DND-41 (cell line): Measurements from ENCODE around the gene LY6G6D.
"Not testable (repeated sequence)": the region's sequence is repeated elsewhere in the genome, so short reads cannot be mapped to it uniquely, and the experiment has no call there.

Experiments
- ATAC-seq: fragments of 200-7000 bp; cut with Tn5 transposase; 3 replicates; pipeline ENCODE4 v1.9.1; 2021; ENCODE audit warnings: low read depth; ENCODE audit not compliant: insufficient read depth
- DNase-seq: peaks from one replicate; pipeline ENCODE4 v3.0.0-alpha.2; 2020
- H2AFZ ChIP-seq: 2 replicates; pipeline ENCODE4 v1.6.0; 2012; ENCODE audit warnings: low read depth, low read length
- H3K27ac ChIP-seq: 2 replicates; pipeline ENCODE4 v1.5.1; 2012; ENCODE audit warnings: low read length, inconsistent platforms
- H3K27me3 ChIP-seq: fragments of 200-600 bp; sonication (generic); 2 replicates; pipeline ENCODE4 v1.6.0; 2012; ENCODE audit warnings: low read length, mild to moderate bottlenecking, inconsistent platforms; ENCODE audit not compliant: insufficient read depth, poor library complexity
- H3K36me3 ChIP-seq: 2 replicates; pipeline ENCODE4 v1.5.1; 2012; ENCODE audit warnings: low read length, inconsistent platforms; ENCODE audit not compliant: insufficient read depth
- H3K4me1 ChIP-seq: 2 replicates; pipeline ENCODE4 v1.5.1; 2012; ENCODE audit warnings: mild to moderate bottlenecking, low read length; ENCODE audit not compliant: insufficient read depth
- H3K4me2 ChIP-seq: 2 replicates; pipeline ENCODE4 v1.6.0; 2012; ENCODE audit warnings: mild to moderate bottlenecking, moderate library complexity, low read length, inconsistent platforms; ENCODE audit not compliant: insufficient read depth
- H3K4me3 ChIP-seq, 2 experiments: fragments of 200-600 bp in 1 of 2; shearing (Covaris generic) in 1 of 2; 2 replicates each; pipeline ENCODE4 v1.5.1; 2012 to 2016; ENCODE audit warnings: inconsistent platforms in 2 of 2, low read length in 2 of 2, mild to moderate bottlenecking in 2 of 2, low read depth in 1 of 2, moderate library complexity in 1 of 2
- H3K79me2 ChIP-seq: 2 replicates; pipeline ENCODE4 v1.6.0; 2012; ENCODE audit warnings: low read length, inconsistent platforms; ENCODE audit not compliant: insufficient read depth
- H3K9ac ChIP-seq: 2 replicates; pipeline ENCODE4 v1.6.0; 2012; ENCODE audit warnings: low read depth, mild to moderate bottlenecking, inconsistent platforms, low read length, moderate library complexity
- H3K9me3 ChIP-seq: 2 replicates; pipeline ENCODE4 v1.5.1; 2012; ENCODE audit warnings: low read length, moderate library complexity, mild to moderate bottlenecking, inconsistent platforms; ENCODE audit not compliant: insufficient read depth, severe bottlenecking
- H4K20me1 ChIP-seq: 2 replicates; pipeline ENCODE4 v1.6.0; 2012; ENCODE audit warnings: low read length; ENCODE audit not compliant: insufficient read depth
- CTCF ChIP-seq: IDR thresholded peaks from 2 replicates; pipeline ENCODE4 v1.5.1; 2012; ENCODE audit warnings: borderline replicate concordance, low read length, moderate library complexity, mild to moderate bottlenecking; ENCODE audit not compliant: poor library complexity, severe bottlenecking; ENCODE audit errors: extremely low read depth
- EZH2 ChIP-seq: IDR thresholded peaks from 3 replicates; pipeline ENCODE4 v1.6.1; 2012; ENCODE audit warnings: borderline replicate concordance, low read depth, mild to moderate bottlenecking, moderate library complexity, low read length, inconsistent platforms; ENCODE audit not compliant: severe bottlenecking

Gene LY6G6D

GRCh38 chr6:31705931-31706330 is 9.2 kb upstream of the LY6G6D start:
- no peak overlapping the region for H3K4me3 ChIP-seq
- ATAC-seq (no peak), DNase-seq (no peak)
- H3K36me3 ChIP-seq, result peaks cover 9% of the 10 kb centered on the region
- peaks cover 21% of the 10 kb centered on the region for H3K79me2 ChIP-seq
- peaks cover 23% of the 10 kb centered on the region for H3K4me1 ChIP-seq
- H3K27ac ChIP-seq, result no peak overlapping the region
- H3K4me2 ChIP-seq, result no peak overlapping the region
- H3K9me3 ChIP-seq, result no peaks in the 10 kb centered on the region
- no peaks in the 10 kb centered on the region for H3K27me3 ChIP-seq
- no peak overlapping the region for H2AFZ ChIP-seq
- TF ChIP-seq EZH2 (no peak), CTCF (no peak)
- H3K9ac ChIP-seq, result no peak overlapping the region
- H4K20me1 ChIP-seq, result no peaks in the 10 kb centered on the region

- H3K9ac ChIP-seq, result no peak within 1 kb of the TSS
- no peaks in the 10 kb centered on the region for H3K27me3 ChIP-seq
Measured at GRCh38 chr6:31706599-31706998, 8.5 kb upstream of the LY6G6D start, which contains the start of gene LY6G6F. LY6G6F (plus strand) TSS chr6:31706866; CDS start chr6:31706907, 41 bp downstream.

DNA sequence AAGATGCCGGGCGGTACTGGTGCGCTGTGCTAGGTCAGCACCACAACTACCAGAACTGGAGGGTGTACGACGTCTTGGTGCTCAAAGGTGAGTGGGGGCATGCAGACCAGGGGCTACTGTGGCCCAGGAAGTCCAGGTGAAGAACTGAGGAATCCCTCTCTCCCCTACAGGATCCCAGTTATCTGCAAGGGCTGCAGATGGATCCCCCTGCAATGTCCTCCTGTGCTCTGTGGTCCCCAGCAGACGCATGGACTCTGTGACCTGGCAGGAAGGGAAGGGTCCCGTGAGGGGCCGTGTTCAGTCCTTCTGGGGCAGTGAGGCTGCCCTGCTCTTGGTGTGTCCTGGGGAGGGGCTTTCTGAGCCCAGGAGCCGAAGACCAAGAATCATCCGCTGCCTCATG is 7.4 kb upstream of the LY6G6D start:
- Histone ChIP-seq H3K9me3 (no peaks in the 10 kb centered on the region), H3K4me1 (peaks cover 10% of the 10 kb centered on the region), H2AFZ (no peak overlapping the region), H3K9ac (no peak overlapping the region), H3K27me3 (no peaks in the 10 kb centered on the region), H3K79me2 (peaks cover 3% of the 10 kb centered on the region), H3K27ac (no peak overlapping the region), H3K36me3 (no peaks in the 10 kb centered on the region), H4K20me1 (no peaks in the 10 kb centered on the region), H3K4me3 (no peak overlapping the region), H3K4me2 (no peak overlapping the region)
- ATAC-seq, result no peak
- DNase-seq, result no peak
- TF ChIP-seq EZH2, result no peak
- TF ChIP-seq CTCF, result no peak

More at GRCh38 chr6:31706599-31706998, 8.5 kb upstream of the LY6G6D start, which contains the start of gene LY6G6F:
- Histone ChIP-seq H3K79me2 (peaks cover 14% of the 10 kb centered on the region), H4K20me1 (no peaks in the 10 kb centered on the region), H3K36me3 (peaks cover 2% of the 10 kb centered on the region; the same call in 1 of the 2 replicates), H3K4me1 (peaks cover 17% of the 10 kb centered on the region), H3K4me2 (no peak within 1 kb of the TSS), H3K27ac (no peak within 1 kb of the TSS), H3K9me3 (no peaks in the 10 kb centered on the region), H2AFZ (no peak within 1 kb of the TSS), H3K4me3 (no peak within 1 kb of the TSS)
- no peak for TF ChIP-seq EZH2
- TF ChIP-seq CTCF, result no peak
- DNase-seq, result no peak
- no peak for ATAC-seq

DNA sequence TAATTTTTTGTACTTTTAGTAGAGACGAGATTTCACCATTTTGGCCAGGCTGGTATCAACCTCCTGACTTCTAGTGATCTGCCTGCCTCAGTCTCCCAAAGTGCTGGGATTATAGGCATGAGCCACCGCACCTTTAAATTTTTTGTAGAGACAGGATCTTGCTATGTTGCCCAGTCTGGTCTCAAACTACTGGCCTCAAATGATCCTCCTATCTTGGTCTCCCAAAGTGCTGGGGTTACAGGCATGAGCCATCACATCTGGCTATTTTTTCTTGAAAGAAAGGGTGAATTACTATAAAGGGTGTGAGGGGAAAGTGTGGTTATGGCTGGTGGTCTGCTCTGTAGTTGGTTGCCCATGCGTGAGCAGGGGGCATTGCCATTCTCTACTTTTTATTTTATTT is 6.9 kb upstream of the LY6G6D start:
- Histone ChIP-seq H3K9ac (no peak overlapping the region), H3K4me1 (peaks cover 10% of the 10 kb centered on the region), H3K4me3 (no peak overlapping the region), H2AFZ (no peak overlapping the region), H3K27me3 (no peaks in the 10 kb centered on the region), H3K4me2 (no peak overlapping the region), H4K20me1 (no peaks in the 10 kb centered on the region), H3K27ac (no peak overlapping the region), H3K79me2 (no peaks in the 10 kb centered on the region), H3K36me3 (no peaks in the 10 kb centered on the region), H3K9me3 (no peaks in the 10 kb centered on the region)
- ATAC-seq (no peak), DNase-seq (no peak)
- TF ChIP-seq EZH2 (no peak), CTCF (no peak)

- not testable (repeated sequence) for H4K20me1 ChIP-seq, H3K27ac ChIP-seq, H2AFZ ChIP-seq, H3K4me3 ChIP-seq, H3K9me3 ChIP-seq, H3K9ac ChIP-seq, ATAC-seq, H3K27me3 ChIP-seq, H3K36me3 ChIP-seq, H3K4me1 ChIP-seq, H3K79me2 ChIP-seq, H3K4me2 ChIP-seq, DNase-seq
Measured at GRCh38 chr6:31709157-31709556, 6.0 kb upstream of the LY6G6D start.
